Measurements from ENCODE around the gene ANXA4. TPM values are rescaled to one million over a fixed set of nuclear protein-coding genes. Genes with fewer than 3 reads are reported as not detected.

ANXA4 gene
- total RNA-seq, 1 donor from 2014 or later, result 122 TPM

GRCh38 chr2:69765096-69765380 lies 23.1 kb downstream of the ANXA4 start:
- Histone ChIP-seq H2AFZ (ENCODE audit: low read depth, low read length) (no peak overlapping the region), H4K20me1 (ENCODE audit: insufficient read depth, low read length) (no peaks in the 10 kb centered on the region), H3K79me2 (ENCODE audit: insufficient read depth, low read length) (no peaks in the 10 kb centered on the region), H3K9me3 (ENCODE audit: insufficient read depth, low read depth, low read length) (no peaks in the 10 kb centered on the region), H3K4me2 (ENCODE audit: low read length) (no peak overlapping the region), H3K27me3 (ENCODE audit: insufficient read depth, low read length) (no peaks in the 10 kb centered on the region), H3K4me1 (ENCODE audit: insufficient read depth, low read length) (peaks cover 9% of the 10 kb centered on the region), H3K4me3 (ENCODE audit: insufficient read depth, low read depth, low read length) (no peak overlapping the region), H3K27ac (ENCODE audit: low read depth, low read length) (no peak overlapping the region), H3K9ac (ENCODE audit: low read length) (no peak overlapping the region), H3K36me3 (ENCODE audit: insufficient read depth, low read length) (no peaks in the 10 kb centered on the region)
- DNase-seq (ENCODE audit: low read depth), result no peak
- Mint-ChIP-seq H3K36me3 (ENCODE audit: low read depth, unreplicated experiment) (peaks cover 9% of the 10 kb centered on the region), H3K4me1 (ENCODE audit: low read depth, unreplicated experiment) (peaks cover 27% of the 10 kb centered on the region), H3K27ac (ENCODE audit: unreplicated experiment) (no peak overlapping the region), H3K4me3 (ENCODE audit: unreplicated experiment) (no peak overlapping the region), H3K27me3 (ENCODE audit: low read depth, unreplicated experiment) (no peaks in the 10 kb centered on the region), H3K9me3 (ENCODE audit: unreplicated experiment) (no peaks in the 10 kb centered on the region)
- TF ChIP-seq EZH2 (IDR thresholded peaks at IDR 0.05; ENCODE audit: insufficient read depth, low read length), result no peak
- no peak for TF ChIP-seq CTCF (IDR thresholded peaks at IDR 0.05; ENCODE audit: insufficient read depth, low read depth, low read length)
- no peak for FAIRE-seq

- DNase-seq (ENCODE audit: low read depth) (no peak), FAIRE-seq (no peak)
- Mint-ChIP-seq H3K4me3 (ENCODE audit: unreplicated experiment) (no peak overlapping the region), H3K4me1 (ENCODE audit: low read depth, unreplicated experiment) (peaks cover 33% of the 10 kb centered on the region), H3K27ac (ENCODE audit: unreplicated experiment) (no peak overlapping the region), H3K27me3 (ENCODE audit: low read depth, unreplicated experiment) (no peaks in the 10 kb centered on the region), H3K36me3 (ENCODE audit: low read depth, unreplicated experiment) (peaks cover 9% of the 10 kb centered on the region), H3K9me3 (ENCODE audit: unreplicated experiment) (no peaks in the 10 kb centered on the region)
- no peaks in the 10 kb centered on the region for H3K36me3 ChIP-seq (ENCODE audit: insufficient read depth, low read length)
- no peak overlapping the region for H2AFZ ChIP-seq (ENCODE audit: low read depth, low read length)
- no peaks in the 10 kb centered on the region for H3K79me2 ChIP-seq (ENCODE audit: insufficient read depth, low read length)
- no peak overlapping the region for H3K4me3 ChIP-seq (ENCODE audit: insufficient read depth, low read depth, low read length)
- no peaks in the 10 kb centered on the region for H4K20me1 ChIP-seq (ENCODE audit: insufficient read depth, low read length)
- TF ChIP-seq CTCF (IDR thresholded peaks at IDR 0.05; ENCODE audit: insufficient read depth, low read depth, low read length) (no peak), EZH2 (IDR thresholded peaks at IDR 0.05; ENCODE audit: insufficient read depth, low read length) (no peak)
- no peak overlapping the region for H3K4me2 ChIP-seq (ENCODE audit: low read length)
- H3K9ac ChIP-seq (ENCODE audit: low read length), result no peak overlapping the region
- H3K4me1 ChIP-seq (ENCODE audit: insufficient read depth, low read length), result peaks cover 15% of the 10 kb centered on the region
- H3K27me3 ChIP-seq (ENCODE audit: insufficient read depth, low read length), result no peaks in the 10 kb centered on the region
- H3K9me3 ChIP-seq (ENCODE audit: insufficient read depth, low read depth, low read length), result no peaks in the 10 kb centered on the region
- no peak overlapping the region for H3K27ac ChIP-seq (ENCODE audit: low read depth, low read length)
Observed at GRCh38 chr2:69766014-69766413, 24.1 kb downstream of the ANXA4 start.

- Histone ChIP-seq H3K79me2 (ENCODE audit: insufficient read depth, low read length) (no peaks in the 10 kb centered on the region), H4K20me1 (ENCODE audit: insufficient read depth, low read length) (no peaks in the 10 kb centered on the region), H3K4me2 (ENCODE audit: low read length) (no peak overlapping the region), H3K36me3 (ENCODE audit: insufficient read depth, low read length) (no peaks in the 10 kb centered on the region), H3K27me3 (ENCODE audit: insufficient read depth, low read length) (no peaks in the 10 kb centered on the region), H3K9ac (ENCODE audit: low read length) (no peak overlapping the region), H3K4me1 (ENCODE audit: insufficient read depth, low read length) (peaks cover 15% of the 10 kb centered on the region), H2AFZ (ENCODE audit: low read depth, low read length) (no peak overlapping the region), H3K27ac (ENCODE audit: low read depth, low read length) (no peak overlapping the region), H3K9me3 (ENCODE audit: insufficient read depth, low read depth, low read length) (no peaks in the 10 kb centered on the region), H3K4me3 (ENCODE audit: insufficient read depth, low read depth, low read length) (no peak overlapping the region)
- FAIRE-seq (no peak), DNase-seq (ENCODE audit: low read depth) (peak; percentile 31)
- no peak overlapping the region for H3K4me3 Mint-ChIP-seq (ENCODE audit: unreplicated experiment)
- no peaks in the 10 kb centered on the region for H3K27me3 Mint-ChIP-seq (ENCODE audit: low read depth, unreplicated experiment)
- H3K27ac Mint-ChIP-seq (ENCODE audit: unreplicated experiment), result no peak overlapping the region
- no peaks in the 10 kb centered on the region for H3K9me3 Mint-ChIP-seq (ENCODE audit: unreplicated experiment)
- TF ChIP-seq EZH2 (IDR thresholded peaks at IDR 0.05; ENCODE audit: insufficient read depth, low read length) (no peak), CTCF (IDR thresholded peaks at IDR 0.05; ENCODE audit: insufficient read depth, low read depth, low read length) (no peak)
- H3K36me3 Mint-ChIP-seq (ENCODE audit: low read depth, unreplicated experiment), result peaks cover 9% of the 10 kb centered on the region
- H3K4me1 Mint-ChIP-seq (ENCODE audit: low read depth, unreplicated experiment), result peaks cover 42% of the 10 kb centered on the region
Observed at GRCh38 chr2:69767034-69767433, 25.1 kb downstream of the ANXA4 start.

Data from astrocyte (in vitro differentiated cells and primary cell).